HL-60 (cell line): ENCODE results near the gene WFIKKN1.

ENCODE experiments used
- DNase-seq, 2 experiments: peaks; one replicate each; pipeline ENCODE4 v3.0.0-alpha.2; 2010 to 2020; ENCODE audit warnings: low read depth in 1 of 2, low spot score in 1 of 2
- H3K27ac ChIP-seq: fragments of 250-450 bp; sonication (Bioruptor Pico); replicated peaks from 2 replicates; pipeline ENCODE4 v1.5.1; 2020; ENCODE audit warnings: mild to moderate bottlenecking, moderate library complexity
- H3K27me3 ChIP-seq: fragments of 250-450 bp; sonication (Bioruptor Pico); 2 replicates; pipeline ENCODE4 v1.5.1; 2021; ENCODE audit warnings: mild to moderate bottlenecking, moderate library complexity; ENCODE audit not compliant: insufficient read depth, poor library complexity, severe bottlenecking
- H3K4me3 ChIP-seq: replicated peaks from 2 replicates; pipeline ENCODE4 v1.5.1; 2011; ENCODE audit warnings: mild to moderate bottlenecking, control low read depth, low read length; ENCODE audit not compliant: insufficient read depth
- CTCF ChIP-seq: IDR thresholded peaks from one replicate; pipeline ENCODE4 v1.5.1; 2011; ENCODE audit warnings: low read length, control low read depth, inconsistent platforms; ENCODE audit not compliant: insufficient read depth
- GABPA ChIP-seq: IDR thresholded peaks from 2 replicates; pipeline ENCODE4 v1.6.1; 2012; ENCODE audit warnings: low read depth
- POLR2AphosphoS5 ChIP-seq: IDR thresholded peaks from 2 replicates; pipeline ENCODE4 v1.6.1; 2012; ENCODE audit warnings: low read depth
- REST ChIP-seq: IDR thresholded peaks from 2 replicates; pipeline ENCODE4 v1.6.1; 2012; ENCODE audit warnings: low read depth; ENCODE audit not compliant: insufficient replicate concordance
- SPI1 ChIP-seq: IDR thresholded peaks from 2 replicates; pipeline ENCODE4 v1.6.1; 2012; ENCODE audit warnings: low read depth, mild to moderate bottlenecking, borderline replicate concordance

Gene WFIKKN1

GRCh38 chr16:680967-681745 lies 50.4 kb downstream of the WFIKKN1 start:
- Histone ChIP-seq H3K27ac (peak overlapping the region; percentile 86), H3K4me3 (peak overlapping the region; percentile 62), H3K27me3 (no peaks in the 10 kb centered on the region)
- peak in 1 of 2 experiments; percentile 62 for DNase-seq
- TF ChIP-seq CTCF = peak; percentile 13
- no peak for TF ChIP-seq GABPA
- peak; percentile 36; the same call in 1 of the 2 replicates for TF ChIP-seq POLR2AphosphoS5
- no peak for TF ChIP-seq REST
- no peak for TF ChIP-seq SPI1

- Histone ChIP-seq H3K4me3 (peak overlapping the region; percentile 62), H3K27ac (no peak overlapping the region), H3K27me3 (no peaks in the 10 kb centered on the region)
- DNase-seq = no peak
- no peak for TF ChIP-seq SPI1
- TF ChIP-seq CTCF = no peak
- TF ChIP-seq POLR2AphosphoS5 = no peak
- TF ChIP-seq REST = no peak
- no peak for TF ChIP-seq GABPA
Observed at GRCh38 chr16:681746-682427, 51.1 kb downstream of the WFIKKN1 start.

GRCh38 chr16:682493-683395 lies 52.0 kb downstream of the WFIKKN1 start:
- Histone ChIP-seq H3K27ac (peak overlapping the region; percentile 70), H3K27me3 (no peaks in the 10 kb centered on the region), H3K4me3 (peak overlapping the region; percentile 47)
- no peak for DNase-seq
- TF ChIP-seq POLR2AphosphoS5 (no peak), CTCF (no peak), GABPA (no peak), SPI1 (no peak), REST (no peak)
